Measurements from ENCODE around the gene UBR3.

DNA sequence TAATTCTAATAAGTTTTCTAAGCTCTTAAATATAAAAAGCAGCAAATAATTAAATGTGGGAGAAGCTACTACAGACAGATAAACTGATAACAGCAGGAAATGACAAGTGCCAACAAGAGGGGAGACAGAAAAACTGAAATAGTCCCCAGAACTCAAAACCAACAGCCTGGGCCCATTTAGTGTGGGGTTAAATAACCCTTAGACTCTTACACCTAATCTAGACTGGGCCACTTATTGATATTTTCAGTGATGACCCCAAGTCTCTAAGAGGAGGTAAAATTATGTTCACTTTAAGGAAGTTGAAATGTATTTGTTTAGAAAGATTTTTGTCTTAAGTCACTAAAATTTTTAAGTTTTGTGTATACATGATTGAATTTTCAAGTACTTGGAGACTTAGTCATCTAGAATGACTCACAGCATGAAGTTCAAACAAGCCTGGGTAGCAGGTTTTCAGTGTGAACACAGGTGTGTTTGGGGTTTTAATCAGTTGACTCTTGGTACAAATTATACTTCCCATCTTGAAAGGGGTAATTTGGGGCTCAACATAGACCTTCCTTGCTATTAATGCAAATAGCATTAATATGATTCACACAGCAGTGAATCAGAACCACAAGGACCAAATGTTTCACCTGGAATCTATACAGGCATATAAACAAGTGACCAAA lies 295.8 kb downstream of the UBR3 start:
- TF ChIP-seq, protein P1, sequence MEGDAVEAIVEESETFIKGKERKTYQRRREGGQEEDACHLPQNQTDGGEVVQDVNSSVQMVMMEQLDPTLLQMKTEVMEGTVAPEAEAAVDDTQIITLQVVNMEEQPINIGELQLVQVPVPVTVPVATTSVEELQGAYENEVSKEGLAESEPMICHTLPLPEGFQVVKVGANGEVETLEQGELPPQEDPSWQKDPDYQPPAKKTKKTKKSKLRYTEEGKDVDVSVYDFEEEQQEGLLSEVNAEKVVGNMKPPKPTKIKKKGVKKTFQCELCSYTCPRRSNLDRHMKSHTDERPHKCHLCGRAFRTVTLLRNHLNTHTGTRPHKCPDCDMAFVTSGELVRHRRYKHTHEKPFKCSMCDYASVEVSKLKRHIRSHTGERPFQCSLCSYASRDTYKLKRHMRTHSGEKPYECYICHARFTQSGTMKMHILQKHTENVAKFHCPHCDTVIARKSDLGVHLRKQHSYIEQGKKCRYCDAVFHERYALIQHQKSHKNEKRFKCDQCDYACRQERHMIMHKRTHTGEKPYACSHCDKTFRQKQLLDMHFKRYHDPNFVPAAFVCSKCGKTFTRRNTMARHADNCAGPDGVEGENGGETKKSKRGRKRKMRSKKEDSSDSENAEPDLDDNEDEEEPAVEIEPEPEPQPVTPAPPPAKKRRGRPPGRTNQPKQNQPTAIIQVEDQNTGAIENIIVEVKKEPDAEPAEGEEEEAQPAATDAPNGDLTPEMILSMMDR (IDR thresholded peaks at IDR 0.05): no peak
- no peak for TF ChIP-seq POLR2A (IDR thresholded peaks at IDR 0.05)

Measured in right lobe of liver (tissue), 4 donors.